ENCODE measurements around the gene KLHDC4.
A peak's percentile ranks its signal among the peaks of the same experiment; 100 is the strongest.
"Not testable (repeated sequence)": the region's sequence is repeated elsewhere in the genome, so short reads cannot be mapped to it uniquely, and the experiment has no call there.

The KLHDC4 gene

GRCh38 chr16:87684106-87684677 lies 81.6 kb downstream of the KLHDC4 start:
- no peak for DNase-seq (ENCODE audit: low spot score)

- no peak for DNase-seq (ENCODE audit: low spot score)
These were observed 82.9 kb downstream of the KLHDC4 start for GRCh38 chr16:87682852-87683399.

- peak; percentile 89 for DNase-seq (ENCODE audit: low spot score)
These were observed 83.7 kb downstream of the KLHDC4 start for GRCh38 chr16:87681981-87682570.

DNA sequence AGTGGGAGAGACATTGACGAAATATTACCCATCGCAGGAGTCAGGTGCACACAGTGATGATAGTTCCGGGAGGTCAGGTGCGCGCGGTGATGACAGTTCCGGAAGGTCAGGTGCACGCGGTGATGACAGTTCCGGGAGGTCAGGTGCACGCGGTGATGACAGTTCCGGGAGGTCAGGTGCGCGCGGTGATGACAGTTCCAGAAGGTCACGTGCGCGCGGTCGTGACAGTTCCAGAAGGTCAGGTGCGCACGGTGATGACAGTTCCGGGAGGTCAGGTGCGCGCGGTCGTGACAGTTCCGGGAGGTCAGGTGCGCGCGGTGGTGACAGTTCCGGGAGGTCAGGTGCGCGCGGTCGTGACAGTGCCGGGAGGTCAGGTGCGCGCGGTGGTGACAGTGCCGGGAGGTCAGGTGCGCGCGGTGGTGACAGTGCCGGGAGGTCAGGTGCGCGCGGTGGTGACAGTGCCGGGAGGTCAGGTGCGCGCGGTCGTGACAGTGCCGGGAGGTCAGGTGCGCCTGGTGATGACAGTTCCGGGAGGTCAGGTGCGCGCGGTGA lies 84.7 kb downstream of the KLHDC4 start:
- not testable (repeated sequence) for DNase-seq (ENCODE audit: low spot score)

DNA sequence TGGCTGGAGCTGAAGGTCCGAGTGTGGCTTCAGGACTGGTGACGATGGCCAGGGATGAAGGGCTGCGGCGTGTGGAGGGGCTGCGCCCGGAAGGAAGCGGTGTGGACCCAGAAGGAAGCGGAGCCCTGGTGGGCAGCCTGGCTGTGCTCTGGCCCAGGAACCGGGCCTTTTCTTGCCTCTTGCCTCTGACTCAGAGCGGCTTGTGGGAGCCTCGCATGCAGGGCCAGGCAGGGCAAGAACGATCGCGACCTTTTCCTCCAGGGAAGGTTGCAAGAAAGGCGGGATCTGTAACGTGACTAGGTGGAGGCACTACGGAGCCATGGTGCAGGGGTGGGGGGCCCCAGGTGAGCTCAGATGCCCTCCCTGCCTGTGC lies 85.5 kb downstream of the KLHDC4 start:
- DNase-seq (ENCODE audit: low spot score): no peak

DNA sequence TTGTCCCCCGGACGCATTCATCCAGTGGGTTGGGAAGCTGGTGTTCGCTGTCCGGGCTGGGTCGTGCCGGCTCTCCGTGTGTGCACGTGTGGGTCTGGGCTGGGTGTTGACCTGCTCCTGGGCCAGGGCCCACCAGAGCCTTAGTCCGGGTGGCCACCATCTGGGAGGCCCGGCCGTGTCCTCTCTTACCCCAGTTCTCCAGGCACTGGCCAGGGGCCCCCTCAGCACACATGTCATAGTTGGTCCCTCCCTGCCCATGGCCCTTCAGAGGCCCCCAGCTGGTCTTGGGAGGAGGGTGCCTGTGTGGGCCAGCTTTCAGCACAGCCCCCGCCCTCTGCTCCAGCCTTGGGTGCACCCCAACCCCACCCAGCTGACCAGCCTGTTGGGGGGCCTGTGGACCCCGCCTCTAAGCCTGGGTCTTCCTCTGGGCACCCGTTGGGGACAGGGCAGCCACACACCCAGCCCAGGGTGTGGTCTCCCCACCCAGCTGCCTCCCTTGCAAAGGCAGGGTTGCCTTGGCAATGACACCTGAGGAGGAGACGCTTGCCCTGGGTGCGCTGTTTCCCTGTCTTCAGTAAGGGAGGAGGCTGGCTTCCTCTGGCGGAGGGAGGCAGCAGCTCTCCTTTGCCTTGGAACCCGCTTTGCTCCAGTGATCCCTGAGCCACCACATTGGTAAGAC lies 86.1 kb downstream of the KLHDC4 start:
- no peak for DNase-seq (ENCODE audit: low spot score)

DNA sequence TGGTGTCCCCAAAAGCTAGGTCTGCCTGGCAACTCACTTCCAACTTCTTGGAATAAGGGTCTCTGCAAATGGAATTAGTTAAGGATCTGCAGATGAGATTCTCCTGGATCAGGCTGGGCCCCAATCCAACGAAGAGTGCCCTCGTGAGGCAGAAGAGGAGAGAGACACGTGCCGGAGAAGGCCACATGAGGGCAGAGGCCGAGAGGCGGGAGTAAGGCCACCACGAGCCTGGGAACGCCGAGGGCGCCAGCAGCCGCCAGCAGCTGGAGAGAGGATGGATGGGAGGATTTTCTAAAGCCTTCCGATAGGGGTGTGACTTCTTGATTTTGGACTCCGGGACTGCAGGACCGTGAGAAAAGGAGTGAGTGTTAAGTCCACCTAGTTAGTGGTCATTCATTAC lies 87.2 kb downstream of the KLHDC4 start:
- no peak for DNase-seq (ENCODE audit: low spot score)

GRCh38 chr16:87677830-87678229 lies 88.0 kb downstream of the KLHDC4 start:
- no peak for DNase-seq (ENCODE audit: low spot score)

GRCh38 chr16:87675111-87675719 lies 90.6 kb downstream of the KLHDC4 start:
- DNase-seq (ENCODE audit: low spot score): no peak

DNA sequence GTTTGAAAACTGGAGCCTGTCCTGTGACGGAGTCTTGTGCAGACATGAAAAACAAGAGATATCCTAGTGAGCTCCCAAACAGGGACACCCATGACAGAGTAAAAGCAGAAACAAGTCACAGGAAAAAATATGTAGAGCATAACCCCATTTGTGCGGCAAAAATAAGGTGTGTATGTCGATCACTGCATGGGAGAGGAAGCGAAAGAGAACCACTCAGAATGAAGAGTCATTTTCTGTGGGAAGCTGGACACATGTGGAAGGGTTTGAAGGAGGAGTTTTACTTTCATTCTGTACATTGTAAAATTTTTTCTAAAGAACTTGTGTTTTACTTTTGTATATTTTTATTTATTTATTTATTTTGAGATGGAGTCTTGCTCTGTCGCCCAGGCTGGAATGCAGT lies 91.4 kb downstream of the KLHDC4 start:
- DNase-seq (ENCODE audit: low spot score): no peak

DNA sequence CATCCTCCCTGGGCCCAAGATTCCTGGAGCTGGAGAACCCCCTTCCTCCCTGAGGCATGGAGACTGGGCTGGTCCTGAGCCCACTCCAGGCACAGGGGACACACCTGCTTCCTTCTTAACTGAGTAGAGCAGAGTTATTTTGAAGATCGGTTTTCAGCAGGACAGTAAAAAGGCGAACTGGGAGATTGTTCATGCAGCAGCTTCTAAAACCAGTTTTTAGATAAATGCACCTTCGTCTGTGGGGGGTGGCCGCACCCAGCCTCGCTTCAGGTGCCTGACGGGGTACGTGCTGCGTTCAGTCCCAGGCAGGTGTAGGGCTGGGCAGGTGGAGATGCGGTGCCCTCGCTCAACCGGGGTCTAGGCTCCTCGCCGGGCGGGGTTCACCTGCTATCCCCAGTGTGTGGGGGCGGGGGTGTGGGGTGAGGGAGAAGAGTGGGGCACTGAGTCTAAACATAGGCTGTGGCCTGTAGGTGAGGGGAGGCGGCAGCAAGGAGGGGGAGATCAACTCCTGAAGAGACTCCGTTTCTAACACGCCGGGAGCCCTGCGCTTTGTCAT lies 94.0 kb downstream of the KLHDC4 start:
- no peak for DNase-seq (ENCODE audit: low spot score)

- no peak for DNase-seq (ENCODE audit: low spot score)
These were observed 94.6 kb downstream of the KLHDC4 start for GRCh38 chr16:87671221-87671620.

GRCh38 chr16:87669672-87670071 lies 96.1 kb downstream of the KLHDC4 start:
- no peak for DNase-seq (ENCODE audit: low spot score)

GRCh38 chr16:87667946-87668345 lies 97.8 kb downstream of the KLHDC4 start:
- DNase-seq (ENCODE audit: low spot score): no peak

DNA sequence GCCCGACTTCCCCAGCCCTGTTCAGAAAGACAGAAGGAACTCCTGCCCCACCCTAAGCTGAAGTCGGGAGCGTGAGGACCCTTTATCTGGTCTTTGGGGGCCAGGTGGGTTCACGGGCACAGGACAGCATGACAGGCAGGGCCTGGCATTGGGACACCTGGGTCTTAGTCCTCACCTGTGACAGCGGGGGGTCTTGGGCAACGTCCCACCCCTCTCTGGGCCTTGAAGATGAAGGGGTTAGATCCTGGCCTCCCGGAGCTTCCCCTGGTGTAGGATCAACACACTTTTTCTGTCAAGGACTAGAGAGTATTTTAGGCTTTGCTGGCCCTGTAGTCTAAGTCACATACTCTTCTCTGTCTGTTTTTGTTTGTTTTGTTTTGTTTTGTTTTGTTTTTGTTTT lies 98.3 kb downstream of the KLHDC4 start:
- DNase-seq (ENCODE audit: low spot score): no peak

GRCh38 chr16:87666919-87667318 lies 98.9 kb downstream of the KLHDC4 start:
- no peak for DNase-seq (ENCODE audit: low spot score)

- DNase-seq (ENCODE audit: low spot score): no peak
These were observed 100.6 kb downstream of the KLHDC4 start for GRCh38 chr16:87665193-87665592.

DNA sequence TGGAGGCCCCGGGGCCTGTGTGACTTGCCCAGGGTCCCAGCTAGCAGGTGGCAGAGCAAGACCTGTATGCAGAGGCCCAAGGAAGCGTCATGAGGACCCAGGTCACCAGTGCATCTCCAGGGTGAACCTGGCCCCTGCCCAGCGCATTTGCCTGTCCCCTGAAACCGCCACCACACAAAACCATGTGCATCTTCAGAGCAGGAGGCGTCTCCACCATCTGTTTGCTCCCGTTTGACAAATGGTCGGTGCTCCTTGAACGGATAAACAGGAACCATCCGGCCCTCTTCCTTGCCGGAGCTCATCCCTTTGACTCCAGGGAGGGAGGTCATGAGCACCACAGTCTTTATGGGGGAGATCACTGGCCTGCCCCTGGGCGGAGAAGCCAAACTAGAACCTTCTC lies 101.0 kb downstream of the KLHDC4 start:
- no peak for DNase-seq (ENCODE audit: low spot score)

GRCh38 chr16:87662254-87663204 lies 103.3 kb downstream of the KLHDC4 start:
- DNase-seq (ENCODE audit: low spot score): no peak

DNA sequence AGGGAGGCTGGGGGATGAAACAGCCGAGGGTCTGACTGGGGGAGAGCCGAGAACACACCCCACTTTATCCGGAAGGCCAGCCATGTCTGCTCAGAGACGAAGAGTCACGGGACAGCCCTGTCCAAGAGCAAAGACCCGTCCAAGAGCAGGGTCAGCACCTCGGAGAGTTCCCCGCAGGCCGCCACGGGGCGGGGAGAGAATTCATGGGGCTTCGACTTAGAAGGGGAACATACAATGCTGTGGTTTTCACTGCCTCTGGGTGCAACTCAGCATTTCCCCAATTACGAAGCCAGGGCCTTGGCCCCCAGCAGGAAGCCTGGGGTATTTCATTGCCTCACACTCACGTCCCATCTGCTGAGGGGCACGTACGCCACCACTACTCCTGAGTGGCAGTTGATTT lies 104.2 kb downstream of the KLHDC4 start:
- peak; percentile 87 for DNase-seq (ENCODE audit: low spot score)

DNA sequence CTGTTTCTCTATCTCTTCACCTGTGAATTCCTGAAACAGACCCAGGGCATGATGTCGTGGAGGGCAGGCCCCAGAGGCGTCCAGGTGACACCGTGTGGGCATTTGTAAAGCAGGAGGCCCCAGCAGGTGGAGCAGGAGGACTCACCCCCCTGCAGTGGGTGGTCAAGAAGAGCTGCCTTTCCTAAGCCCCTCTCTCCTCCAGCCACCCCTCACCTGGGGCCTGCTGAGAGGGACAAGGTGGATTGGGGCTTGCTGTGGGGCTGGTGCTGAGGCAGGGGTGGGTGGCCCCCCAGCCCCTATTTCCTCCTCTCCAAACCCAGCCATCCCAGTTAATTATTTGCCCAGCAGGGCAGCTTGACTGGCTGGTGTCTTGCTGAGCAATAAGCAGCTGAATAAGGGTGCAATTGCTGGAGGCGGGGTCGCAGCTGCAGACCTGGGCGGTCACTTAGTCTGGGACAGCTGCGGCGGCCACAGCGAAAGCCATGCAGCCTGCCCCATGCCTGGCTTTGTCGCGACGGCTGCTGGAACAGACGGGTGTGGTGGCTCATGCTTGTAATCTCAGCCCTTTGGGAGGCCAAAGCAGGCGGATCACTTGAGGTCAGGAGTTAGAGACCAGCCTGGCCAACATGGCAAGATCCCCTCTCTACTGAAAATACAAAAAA lies 107.1 kb downstream of the KLHDC4 start:
- no peak for DNase-seq (ENCODE audit: low spot score)

All from AG08396 (cell line).